ENCODE measurements around the gene NPVF.

NPVF gene

GRCh38 chr7:25228386-25228785 lies at the start of gene NPVF:
NPVF (minus strand) TSS chr7:25228486; CDS start chr7:25228439, 47 bp downstream.
- DNase-seq (ENCODE audit: low read depth): no peak
- TF ChIP-seq CTCF (IDR thresholded peaks at IDR 0.05; ENCODE audit: insufficient read depth, low read depth, low read length, missing control alignments): no peak
- H3K4me3 ChIP-seq (ENCODE audit: low read length): no peak within 1 kb of the TSS

- no peak overlapping the region for H3K4me3 ChIP-seq (ENCODE audit: low read length)
- no peak for TF ChIP-seq CTCF (IDR thresholded peaks at IDR 0.05; ENCODE audit: insufficient read depth, low read depth, low read length, missing control alignments)
- peak; percentile 15 for DNase-seq (ENCODE audit: low read depth)
Measured at GRCh38 chr7:25272265-25272664, 44.0 kb upstream of the NPVF start.

GRCh38 chr7:25263337-25263736 lies 35.1 kb upstream of the NPVF start:
- DNase-seq (ENCODE audit: low read depth): peak; percentile 16

GRCh38 chr7:25262586-25262985 lies 34.3 kb upstream of the NPVF start:
- no peak for DNase-seq (ENCODE audit: low read depth)
- no peak for TF ChIP-seq CTCF (IDR thresholded peaks at IDR 0.05; ENCODE audit: insufficient read depth, low read depth, low read length, missing control alignments)
- H3K4me3 ChIP-seq (ENCODE audit: low read length): no peak overlapping the region

More at GRCh38 chr7:25263337-25263736, 35.1 kb upstream of the NPVF start:
- no peak for TF ChIP-seq CTCF (IDR thresholded peaks at IDR 0.05; ENCODE audit: insufficient read depth, low read depth, low read length, missing control alignments)
- no peak overlapping the region for H3K4me3 ChIP-seq (ENCODE audit: low read length)

- no peak for TF ChIP-seq CTCF (IDR thresholded peaks at IDR 0.05; ENCODE audit: insufficient read depth, low read depth, low read length, missing control alignments)
- DNase-seq (ENCODE audit: low read depth): no peak
- no peak overlapping the region for H3K4me3 ChIP-seq (ENCODE audit: low read length)
Measured at GRCh38 chr7:25261545-25262140, 33.4 kb upstream of the NPVF start.

GRCh38 chr7:25260862-25261494 lies 32.7 kb upstream of the NPVF start:
- peak; percentile 23 for DNase-seq (ENCODE audit: low read depth)
- TF ChIP-seq CTCF (IDR thresholded peaks at IDR 0.05; ENCODE audit: insufficient read depth, low read depth, low read length, missing control alignments): no peak
- no peak overlapping the region for H3K4me3 ChIP-seq (ENCODE audit: low read length)
